HG02981 (cell line): ENCODE data around the gene ANKRD44.

Experiments used
- ATAC-seq: cut with Tn5 transposase; IDR thresholded peaks from one replicate; pipeline ENCODE4 v1.9.1; 2021; ENCODE audit warnings: mild to moderate bottlenecking, moderate library complexity; ENCODE audit not compliant: unreplicated experiment

The ANKRD44 gene

DNA sequence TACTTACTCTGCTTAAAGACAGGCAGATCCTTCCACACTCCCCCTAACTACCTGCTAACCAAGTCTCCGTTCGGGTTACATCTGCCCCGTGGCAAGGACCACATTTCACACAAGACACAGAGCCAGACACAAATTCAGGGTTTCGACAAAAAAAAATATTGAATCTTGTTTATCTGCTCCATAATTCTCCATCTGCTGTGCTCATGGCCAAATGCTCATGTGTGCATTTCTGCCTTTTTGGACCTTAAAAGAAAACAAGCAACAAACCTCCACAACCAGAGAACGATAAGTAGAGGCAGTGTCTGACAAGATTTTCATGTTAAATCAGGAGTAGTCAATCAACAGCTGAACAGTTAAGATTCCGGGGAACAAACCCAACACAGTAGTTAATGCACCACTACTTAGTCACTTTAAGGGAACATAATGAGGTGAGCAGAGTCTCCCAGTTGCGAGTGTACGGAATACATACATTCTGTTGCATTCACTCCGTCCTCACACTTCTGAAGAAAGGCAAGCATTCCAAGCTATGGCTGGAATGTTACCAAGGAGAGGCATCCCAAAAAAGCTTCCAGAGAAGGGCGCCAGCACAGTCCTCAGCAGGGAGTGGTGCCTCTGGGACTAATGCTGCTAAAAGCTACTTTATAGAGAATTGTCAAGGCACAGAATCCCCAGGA lies 121.0 kb downstream of the ANKRD44 start:
- ATAC-seq: no peak

- ATAC-seq: no peak
Measured at GRCh38 chr2:197185676-197186075, 124.9 kb downstream of the ANKRD44 start.

GRCh38 chr2:197184959-197185586 lies 125.5 kb downstream of the ANKRD44 start:
- no peak for ATAC-seq

DNA sequence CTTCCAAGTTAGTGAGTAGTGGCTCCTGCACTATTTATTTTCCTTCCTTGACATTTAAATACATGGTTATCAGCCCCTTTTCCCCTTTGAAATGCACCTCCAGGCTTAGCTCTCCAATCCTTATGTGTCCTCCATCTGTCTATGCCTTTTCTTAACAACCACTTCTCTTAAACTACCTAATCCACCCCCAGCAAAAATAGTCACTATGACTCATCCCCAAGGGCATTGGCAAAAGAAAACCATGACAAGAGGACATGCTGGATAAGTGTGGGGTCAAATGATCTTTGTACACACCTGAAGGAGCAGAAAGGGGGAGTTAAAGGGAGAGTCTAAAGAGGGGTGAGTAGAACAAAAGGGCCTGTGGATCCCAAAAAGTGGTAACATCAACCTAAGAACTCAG lies 127.2 kb downstream of the ANKRD44 start:
- ATAC-seq: no peak

GRCh38 chr2:197182668-197183067 lies 127.9 kb downstream of the ANKRD44 start:
- no peak for ATAC-seq

GRCh38 chr2:197181491-197181890 lies 129.1 kb downstream of the ANKRD44 start:
- ATAC-seq: no peak

DNA sequence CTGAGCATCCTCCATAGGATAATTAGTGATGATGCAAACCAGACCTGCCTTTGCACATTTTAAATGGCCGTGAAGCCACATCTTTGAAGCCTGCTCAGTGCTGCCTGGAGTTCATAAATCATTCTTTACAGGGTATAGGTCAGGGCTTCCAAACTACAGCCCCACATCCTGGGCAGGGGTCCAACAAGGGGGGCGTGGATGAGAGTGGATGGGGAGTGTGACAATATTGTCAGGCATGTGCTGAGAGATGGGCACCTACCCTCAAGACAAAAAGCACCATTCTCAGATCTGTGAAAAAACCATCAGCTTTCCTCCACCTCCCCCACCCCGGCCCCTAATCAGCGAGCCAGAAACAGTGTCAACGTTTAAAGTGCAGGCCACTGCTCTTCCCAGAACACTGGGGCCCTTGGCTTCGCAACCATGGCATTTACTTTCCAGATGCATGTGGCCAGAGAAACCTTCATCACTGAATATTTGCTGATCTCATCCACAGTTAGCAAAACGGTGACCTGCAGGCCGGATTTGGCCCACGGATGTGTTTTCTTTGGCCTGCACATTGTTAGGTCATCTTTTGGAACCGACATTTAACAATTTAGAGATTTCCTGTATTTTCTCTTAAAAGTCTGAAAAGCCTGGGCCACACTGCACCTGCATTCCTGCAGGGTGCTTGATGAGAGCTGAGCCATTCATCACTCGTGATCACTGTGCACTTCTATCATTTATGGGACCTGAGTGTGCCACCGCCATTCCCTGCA lies 130.7 kb downstream of the ANKRD44 start:
- no peak for ATAC-seq

- ATAC-seq: no peak
Measured at GRCh38 chr2:197176522-197176921, 134.1 kb downstream of the ANKRD44 start.

DNA sequence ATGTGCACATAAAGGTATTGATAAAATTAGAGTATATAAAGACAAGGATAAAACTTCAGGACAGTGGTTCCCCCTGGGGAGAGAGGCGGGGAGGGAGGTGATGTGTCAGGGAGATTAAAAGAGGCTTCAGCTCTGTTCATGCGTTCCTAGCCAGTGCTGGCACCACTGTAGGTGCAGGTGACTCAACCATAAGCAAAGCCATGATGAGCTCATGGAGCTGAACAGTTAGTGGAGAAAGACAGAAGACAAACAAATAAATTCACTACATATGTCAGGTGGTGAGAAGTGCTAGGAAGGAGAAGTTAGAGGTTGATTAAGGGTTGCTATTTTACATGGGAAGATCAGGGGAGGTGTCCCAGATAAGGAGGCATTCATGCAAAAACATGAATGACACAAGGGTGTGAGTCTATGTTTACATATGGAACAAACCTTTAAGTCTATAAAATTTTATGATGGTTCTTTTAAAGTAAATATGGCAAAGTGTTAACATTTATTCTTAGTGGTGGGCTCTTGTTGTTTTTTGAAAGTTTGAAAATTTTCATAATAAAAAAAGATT lies 136.0 kb downstream of the ANKRD44 start:
- no peak for ATAC-seq

DNA sequence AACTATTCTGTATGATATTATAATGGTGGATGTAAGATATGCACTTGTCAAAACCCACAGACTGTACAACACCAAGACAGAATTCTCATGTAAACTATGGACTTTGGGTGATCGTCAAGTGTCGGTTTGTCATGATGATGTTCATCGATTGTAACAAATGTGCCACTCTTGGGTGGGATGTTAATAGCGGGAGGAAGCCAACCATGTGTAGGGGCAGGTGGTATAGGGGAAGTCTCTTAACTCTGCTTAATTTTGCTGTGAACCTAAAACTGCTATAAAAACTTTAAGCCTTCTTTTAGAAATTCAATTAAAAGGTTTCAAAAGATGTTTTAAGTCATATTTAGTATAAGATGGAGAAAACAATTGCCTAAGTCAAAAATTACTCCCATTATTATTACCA lies 139.0 kb downstream of the ANKRD44 start:
- ATAC-seq: no peak

- ATAC-seq: no peak
Measured at GRCh38 chr2:197170208-197170607, 140.4 kb downstream of the ANKRD44 start.

DNA sequence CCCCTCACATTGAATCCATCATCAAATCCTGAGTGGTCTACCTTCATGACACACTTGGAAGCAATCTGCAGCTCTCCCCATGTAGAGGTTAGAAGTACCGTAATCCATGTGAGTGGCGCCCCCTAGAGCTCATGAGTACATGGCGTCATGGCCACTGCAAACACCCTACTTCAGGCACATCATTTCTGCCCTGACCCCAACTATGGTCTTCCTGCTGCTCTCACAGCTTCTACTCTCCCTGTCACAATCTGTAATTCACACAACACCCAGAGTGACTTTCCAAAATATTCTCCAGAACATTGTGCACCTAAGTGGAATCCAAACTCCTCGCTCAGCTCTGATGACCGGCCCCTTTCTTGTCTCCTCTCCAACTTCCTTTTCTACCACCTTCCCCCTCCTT lies 141.9 kb downstream of the ANKRD44 start:
- peak; percentile 82 for ATAC-seq

DNA sequence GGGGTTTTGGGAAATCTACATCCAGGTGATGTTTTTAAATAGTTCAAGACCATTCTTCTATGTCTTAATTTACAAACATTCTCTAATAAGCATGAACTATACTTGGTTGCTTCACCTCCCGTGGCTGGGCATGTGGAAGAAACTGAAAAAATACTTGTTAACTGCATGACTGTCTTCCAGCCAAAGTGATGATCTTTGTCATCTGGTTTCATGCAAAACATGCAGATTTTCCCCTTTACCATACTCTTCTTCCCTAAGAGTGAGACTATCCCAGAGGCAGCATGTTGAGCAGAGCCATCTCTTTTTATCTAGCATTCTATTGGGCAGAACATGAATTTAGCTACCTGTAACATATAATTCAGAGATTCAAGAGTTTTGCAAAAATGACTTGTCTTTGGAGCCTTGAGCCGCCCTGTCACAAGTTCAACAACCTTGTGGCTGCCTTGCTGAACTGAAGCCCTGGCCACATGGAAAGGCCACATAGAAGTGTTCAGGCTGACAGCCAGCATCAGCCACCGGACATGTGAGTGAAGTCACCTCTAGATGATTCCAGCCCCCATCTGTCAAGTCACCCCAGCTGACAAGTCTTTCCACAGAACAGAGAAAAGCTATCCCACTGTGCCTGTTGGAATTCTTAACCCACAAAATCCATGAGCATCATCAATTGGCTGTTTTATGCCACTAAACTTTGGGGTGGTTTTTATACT lies 142.8 kb downstream of the ANKRD44 start:
- no peak for ATAC-seq

DNA sequence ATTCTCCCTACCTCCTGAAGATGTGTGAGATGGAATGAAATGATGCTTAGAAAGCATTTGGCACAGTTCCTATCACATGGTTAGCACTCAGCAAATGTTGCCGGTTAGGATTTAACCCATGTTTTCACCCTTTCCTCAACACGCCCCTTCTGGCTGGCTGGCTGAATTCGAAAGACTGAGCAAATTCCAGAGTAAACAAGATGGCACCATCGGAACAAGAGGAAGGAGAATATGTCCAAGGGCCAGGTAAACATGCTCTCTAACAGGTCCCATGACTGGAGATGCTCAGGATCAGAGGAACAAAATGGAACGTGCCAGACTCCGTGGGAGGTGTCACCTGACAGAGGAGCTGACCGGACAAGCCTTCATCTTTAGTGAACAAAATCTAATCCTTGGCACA lies 145.6 kb downstream of the ANKRD44 start:
- ATAC-seq: no peak

- no peak for ATAC-seq
Measured at GRCh38 chr2:197164141-197164754, 146.3 kb downstream of the ANKRD44 start.

- no peak for ATAC-seq
Measured at GRCh38 chr2:197163712-197164140, 146.9 kb downstream of the ANKRD44 start.

DNA sequence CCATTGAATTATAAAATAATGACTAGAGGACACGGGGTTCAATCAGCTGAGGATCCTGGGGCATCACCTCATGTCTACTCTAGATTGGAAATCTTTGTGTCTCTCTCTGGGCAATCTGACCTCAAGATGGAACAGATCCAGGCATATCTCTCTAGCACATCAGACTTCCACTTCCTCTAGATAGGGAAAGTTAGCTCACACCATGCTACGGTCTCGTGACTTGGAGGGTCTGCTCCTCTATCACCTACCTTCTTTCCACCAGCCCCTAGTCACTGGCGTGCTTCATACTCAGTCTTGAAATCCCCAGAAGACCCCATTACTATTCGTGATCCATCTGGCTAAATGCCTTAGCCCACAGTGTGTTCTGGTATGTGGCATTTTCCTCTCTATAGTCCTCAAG lies 148.8 kb downstream of the ANKRD44 start:
- no peak for ATAC-seq

DNA sequence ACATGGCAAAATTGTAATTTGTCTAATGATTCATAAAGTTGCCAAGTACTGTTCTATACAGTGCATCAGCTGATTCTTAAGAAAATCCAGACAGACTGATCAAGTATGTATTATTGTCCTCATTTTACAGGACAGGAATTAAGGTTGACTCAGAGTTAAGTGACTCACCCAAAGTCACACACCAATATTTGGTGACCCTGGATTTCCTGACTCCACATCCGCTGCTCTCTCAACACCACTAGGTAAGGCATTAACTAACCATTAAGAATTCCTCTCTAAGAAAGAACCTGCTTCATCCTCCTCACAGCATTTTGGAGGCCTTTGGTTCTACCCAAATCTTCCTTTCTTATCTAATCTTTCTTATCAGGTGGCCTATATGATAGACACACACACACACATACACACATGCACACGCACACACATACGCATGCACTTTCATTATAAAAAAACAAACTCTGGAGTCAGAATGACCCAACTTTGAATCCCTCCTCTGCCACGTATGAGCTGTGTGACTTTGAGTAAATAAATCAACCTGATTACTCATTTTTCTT lies 150.8 kb downstream of the ANKRD44 start:
- ATAC-seq: no peak

DNA sequence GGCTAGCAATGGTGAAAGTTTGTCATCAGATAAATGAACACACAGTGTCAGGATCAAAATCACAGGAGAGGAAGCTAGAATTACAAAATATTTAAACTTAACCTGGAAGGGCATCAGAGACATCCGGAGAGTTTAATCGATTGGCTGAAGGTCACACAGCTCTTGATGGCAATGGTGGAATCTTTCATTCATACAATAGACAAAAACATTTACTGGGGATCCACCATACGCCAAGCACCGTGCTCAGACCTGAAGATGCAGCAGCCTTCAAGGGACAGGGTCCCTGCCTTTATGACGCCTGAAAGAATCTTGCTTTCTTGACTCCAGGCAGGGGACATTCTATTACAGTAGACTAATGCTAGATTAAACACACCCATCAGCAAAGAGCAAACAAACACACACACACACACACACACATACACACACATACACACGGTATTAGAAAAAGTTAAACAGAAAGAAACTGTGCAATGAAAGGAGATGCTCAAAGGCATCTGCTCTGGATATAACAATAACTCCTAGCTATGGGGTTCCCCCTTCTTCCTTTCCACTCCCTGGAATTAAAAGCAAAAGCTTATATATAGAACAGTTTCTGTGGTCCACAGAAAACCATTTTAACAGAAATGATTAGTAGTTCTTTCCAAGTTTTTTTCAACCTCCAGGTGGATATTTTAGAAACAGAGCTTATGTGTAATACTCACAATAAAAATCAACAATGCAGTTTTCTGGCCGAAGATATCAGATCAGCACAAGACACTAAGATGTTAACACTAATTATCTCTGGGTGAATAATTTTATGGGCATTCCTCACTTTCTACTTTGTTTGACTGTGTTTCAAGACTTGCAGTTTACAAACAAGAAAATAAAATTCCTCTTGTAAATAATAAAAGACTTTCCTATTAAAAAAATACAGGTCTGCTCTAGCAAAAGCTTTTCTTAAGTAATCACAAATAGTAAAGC lies 151.7 kb downstream of the ANKRD44 start:
- no peak for ATAC-seq
